Subcutaneous abdominal adipose tissue (tissue), 5 donors: ENCODE results near the gene SLC4A11.
A peak's percentile ranks its signal among the peaks of the same experiment; 100 is the strongest.

ENCODE experiments used
- H3K27ac ChIP-seq: one replicate; pipeline ENCODE4 v1.7.0; 2013; ENCODE audit warnings: low read depth, mild to moderate bottlenecking, inconsistent platforms, low read length, moderate library complexity
- H3K27me3 ChIP-seq, 5 donors: one replicate each; pipeline ENCODE4 v1.7.0; 2013; ENCODE audit warnings: low read length in 5 of 5, inconsistent platforms in 1 of 5; ENCODE audit not compliant: control insufficient read depth in 5 of 5, insufficient read depth in 4 of 5
- H3K36me3 ChIP-seq, 5 donors: one replicate each; pipeline ENCODE4 v1.7.0; 2013; ENCODE audit warnings: low read length in 5 of 5; ENCODE audit not compliant: control insufficient read depth in 5 of 5, insufficient read depth in 5 of 5
- H3K4me1 ChIP-seq, 5 donors: one replicate each; pipeline ENCODE4 v1.7.0; 2013; ENCODE audit warnings: low read length in 5 of 5, mild to moderate bottlenecking in 3 of 5, moderate library complexity in 1 of 5; ENCODE audit not compliant: control insufficient read depth in 5 of 5, insufficient read depth in 5 of 5
- H3K4me3 ChIP-seq, 5 donors: one replicate each; pipeline ENCODE4 v1.7.0; 2013; ENCODE audit warnings: low read length in 5 of 5, low read depth in 1 of 5
- H3K9ac ChIP-seq, 5 donors: one replicate each; pipeline ENCODE4 v1.7.0; 2013; ENCODE audit warnings: low read length in 5 of 5, mild to moderate bottlenecking in 4 of 5, moderate library complexity in 3 of 5
- H3K9me3 ChIP-seq, 5 donors: one replicate each; pipeline ENCODE4 v1.7.0; 2013; ENCODE audit warnings: low read length in 5 of 5; ENCODE audit not compliant: control insufficient read depth in 5 of 5
- donor health status: healthy.
- donor health status: healthy.
- donor health status: healthy.
- donor health status: healthy.
- donor health status: healthy.

SLC4A11 gene

GRCh38 chr20:3275064-3275935 is 36.3 kb upstream of the SLC4A11 start:
- H3K4me3 ChIP-seq, result no peak overlapping the region
- H3K36me3 ChIP-seq, result peaks cover 2 to 70% (median 51%) of the 10 kb centered on the region in 5 donors
- H3K9me3 ChIP-seq, result no peaks in the 10 kb centered on the region
- H3K9ac ChIP-seq, result peak overlapping the region in 1 of 5 donors; percentile 14
- no peaks in the 10 kb centered on the region for H3K27me3 ChIP-seq
- H3K27ac ChIP-seq, result no peak overlapping the region
- H3K4me1 ChIP-seq, result peaks cover 3 to 21% (median 15%) of the 10 kb centered on the region in 5 donors

DNA sequence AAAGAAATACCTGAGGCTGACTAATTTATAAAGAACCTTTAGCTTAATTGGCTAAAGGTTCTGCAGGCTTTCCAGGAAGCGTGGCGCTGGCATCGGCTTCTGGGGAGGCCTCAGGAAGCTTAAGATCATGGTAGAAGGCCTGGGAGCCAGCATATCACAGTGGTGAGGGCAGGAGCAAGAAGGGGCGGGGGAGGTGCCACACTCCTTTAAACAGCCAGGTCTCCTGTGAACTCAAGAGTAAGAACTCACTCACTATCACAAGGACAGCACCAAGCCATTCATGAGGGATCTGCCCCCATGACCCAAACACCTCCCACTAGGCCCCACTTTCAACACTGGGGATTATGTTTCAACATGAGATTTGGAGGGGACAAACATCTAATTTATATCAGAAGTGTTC is 34.4 kb upstream of the SLC4A11 start:
- Histone ChIP-seq H3K9me3 (no peaks in the 10 kb centered on the region), H3K9ac (no peak overlapping the region), H3K36me3 (peaks cover 2 to 65% (median 48%) of the 10 kb centered on the region in 5 donors), H3K4me3 (no peak overlapping the region), H3K4me1 (peaks cover 3 to 21% (median 15%) of the 10 kb centered on the region in 5 donors), H3K27ac (no peak overlapping the region), H3K27me3 (no peaks in the 10 kb centered on the region)

- H3K36me3 ChIP-seq, result peaks cover 6 to 55% (median 32%) of the 10 kb centered on the region in 5 donors
- no peak overlapping the region for H3K4me3 ChIP-seq
- H3K9ac ChIP-seq, result no peak overlapping the region
- no peaks in the 10 kb centered on the region for H3K9me3 ChIP-seq
- H3K27me3 ChIP-seq, result no peaks in the 10 kb centered on the region
- peaks cover 0 to 1% (median 0%) of the 10 kb centered on the region in 5 donors for H3K4me1 ChIP-seq
- H3K27ac ChIP-seq, result no peak overlapping the region
Measured at GRCh38 chr20:3270051-3270450, 31.1 kb upstream of the SLC4A11 start.

DNA sequence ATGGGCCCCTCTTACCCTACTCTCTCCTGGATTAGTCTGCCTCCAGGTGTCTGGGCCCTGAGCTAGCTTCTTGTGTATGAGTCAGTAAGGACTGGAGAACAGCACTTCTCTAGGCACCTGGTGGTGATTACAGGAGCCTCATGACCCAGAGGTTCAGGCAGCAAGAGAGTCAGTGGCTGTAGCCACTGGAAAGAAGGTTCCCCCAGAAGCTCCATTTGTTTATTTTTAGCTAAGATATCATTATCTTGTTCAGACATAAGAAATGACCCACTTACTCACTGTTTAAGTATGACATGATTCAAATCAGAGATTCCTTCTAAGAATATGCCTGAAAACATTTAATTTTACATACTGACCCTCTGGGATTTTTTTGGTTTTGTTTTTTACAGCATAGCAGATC is 23.6 kb upstream of the SLC4A11 start:
- no peak overlapping the region for H3K9ac ChIP-seq
- no peak overlapping the region for H3K27ac ChIP-seq
- H3K4me3 ChIP-seq, result no peak overlapping the region
- H3K36me3 ChIP-seq, result peaks cover 10 to 74% (median 46%) of the 10 kb centered on the region in 5 donors
- no peaks in the 10 kb centered on the region for H3K27me3 ChIP-seq
- no peaks in the 10 kb centered on the region for H3K4me1 ChIP-seq
- no peaks in the 10 kb centered on the region for H3K9me3 ChIP-seq

DNA sequence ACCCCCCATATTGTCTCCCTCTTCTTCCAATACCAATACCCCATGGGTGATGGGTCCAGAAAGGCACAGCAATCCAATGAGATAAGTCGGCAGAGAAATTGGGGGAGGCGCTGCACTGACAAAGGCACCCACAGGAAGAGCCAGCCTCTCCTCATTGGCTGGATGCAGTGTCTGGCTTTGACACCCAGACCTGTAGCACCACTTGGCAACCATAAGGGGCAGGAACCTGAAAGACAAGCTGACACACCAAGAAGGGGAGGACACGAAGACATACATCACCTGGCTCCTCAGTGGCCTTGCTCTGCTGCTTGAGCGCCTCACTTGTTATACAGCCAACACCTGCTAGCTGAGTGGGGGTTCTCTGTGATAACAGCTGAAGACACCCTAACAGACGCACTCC is 19.4 kb upstream of the SLC4A11 start:
- no peaks in the 10 kb centered on the region for H3K4me1 ChIP-seq
- no peaks in the 10 kb centered on the region for H3K9me3 ChIP-seq
- no peak overlapping the region for H3K4me3 ChIP-seq
- H3K36me3 ChIP-seq, result peaks cover 4 to 82% (median 57%) of the 10 kb centered on the region in 5 donors
- no peaks in the 10 kb centered on the region for H3K27me3 ChIP-seq
- no peak overlapping the region for H3K9ac ChIP-seq
- no peak overlapping the region for H3K27ac ChIP-seq

- H3K36me3 ChIP-seq, result peaks cover 0 to 89% (median 66%) of the 10 kb centered on the region in 5 donors
- no peak overlapping the region for H3K4me3 ChIP-seq
- no peaks in the 10 kb centered on the region for H3K27me3 ChIP-seq
- H3K9ac ChIP-seq, result no peak overlapping the region
- H3K4me1 ChIP-seq, result no peaks in the 10 kb centered on the region
- no peaks in the 10 kb centered on the region for H3K9me3 ChIP-seq
- H3K27ac ChIP-seq, result no peak overlapping the region
Measured at GRCh38 chr20:3255728-3256127, 16.7 kb upstream of the SLC4A11 start.

DNA sequence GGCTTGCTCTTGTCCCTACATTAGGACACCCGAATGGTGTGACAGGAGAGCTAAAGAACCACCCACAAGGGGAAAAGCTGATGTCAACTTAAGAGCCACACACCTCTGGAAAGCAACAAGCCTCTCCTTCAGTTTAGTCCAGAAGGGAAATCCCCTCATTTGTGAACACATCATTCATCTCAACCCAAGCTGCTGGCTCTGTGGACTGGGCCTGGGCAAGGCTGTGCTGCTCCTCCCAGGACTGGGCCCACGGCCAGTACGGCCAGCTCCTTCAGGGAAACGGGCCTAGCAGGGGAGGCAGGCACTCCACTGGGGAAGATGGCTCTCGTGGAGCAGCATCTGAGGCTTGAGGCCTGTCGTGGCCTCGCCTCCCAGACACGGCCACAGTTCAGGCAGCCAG is 12.8 kb upstream of the SLC4A11 start:
- no peak overlapping the region for H3K9ac ChIP-seq
- H3K36me3 ChIP-seq, result peaks cover 0 to 66% (median 48%) of the 10 kb centered on the region in 5 donors

GRCh38 chr20:3250091-3250504 is 11.1 kb upstream of the SLC4A11 start:
- H3K27me3 ChIP-seq, result peaks cover 6 to 19% (median 13%) of the 10 kb centered on the region in 5 donors
- peaks cover 0 to 49% (median 33%) of the 10 kb centered on the region in 5 donors for H3K36me3 ChIP-seq
- no peaks in the 10 kb centered on the region for H3K9me3 ChIP-seq
- no peak overlapping the region for H3K27ac ChIP-seq
- peaks cover 0 to 13% (median 12%) of the 10 kb centered on the region in 5 donors for H3K4me1 ChIP-seq
- H3K9ac ChIP-seq, result no peak overlapping the region
- H3K4me3 ChIP-seq, result no peak overlapping the region

More for the DNA sequence above, 12.8 kb upstream of the SLC4A11 start:
- Histone ChIP-seq H3K4me3 (no peak overlapping the region), H3K27me3 (peaks cover 6 to 16% (median 13%) of the 10 kb centered on the region in 5 donors), H3K9me3 (no peaks in the 10 kb centered on the region), H3K27ac (no peak overlapping the region), H3K4me1 (peaks cover 0 to 13% (median 12%) of the 10 kb centered on the region in 5 donors)

- Histone ChIP-seq H3K36me3 (peaks cover 0 to 38% (median 24%) of the 10 kb centered on the region in 5 donors), H3K27ac (no peak overlapping the region), H3K4me1 (peaks cover 0 to 13% (median 12%) of the 10 kb centered on the region in 5 donors), H3K9ac (peak overlapping the region in 2 of 5 donors; percentile 11 to 41), H3K27me3 (peaks cover 6 to 24% (median 13%) of the 10 kb centered on the region in 5 donors), H3K9me3 (no peaks in the 10 kb centered on the region), H3K4me3 (peak overlapping the region in 3 of 5 donors; percentile 37 to 50 (median 38))
Measured at GRCh38 chr20:3248993-3249347, 10.0 kb upstream of the SLC4A11 start.
